Stimulated activated CD4-positive, alpha-beta T cell treated with anti-CD3 and anti-CD28 coated beads, Interleukin-2, amount 100 ng/mL, for 4 hours (primary cell): ENCODE results near the gene EIF2AK3.

ENCODE experiments used
- DNase-seq: peaks from one replicate; pipeline ENCODE4 v3.0.0-alpha.2; 2020; ENCODE audit warnings: low read depth

Gene EIF2AK3

DNA sequence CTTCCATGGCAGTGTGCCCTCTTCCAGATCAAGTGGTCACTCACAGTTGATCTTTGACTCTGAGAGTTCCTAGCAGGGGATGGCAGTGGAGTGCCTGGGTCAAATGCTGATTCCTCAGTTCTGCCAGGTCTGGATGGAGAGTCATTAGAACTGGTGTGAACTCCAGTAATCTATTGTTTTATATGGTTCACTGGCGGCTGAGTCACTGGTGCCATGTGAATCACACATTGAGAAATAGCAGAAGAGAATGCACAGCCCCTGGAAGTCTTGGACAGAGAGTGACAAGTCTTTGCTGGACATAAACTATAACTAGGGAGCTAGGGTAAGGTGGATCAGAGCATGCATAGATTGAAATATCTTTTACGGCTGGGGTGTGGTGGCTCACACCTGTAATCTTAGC, 86.9 kb downstream of the EIF2AK3 start:
- no peak for DNase-seq

- DNase-seq, result no peak
Observed at GRCh38 chr2:88538362-88538917, 88.8 kb downstream of the EIF2AK3 start.

DNA sequence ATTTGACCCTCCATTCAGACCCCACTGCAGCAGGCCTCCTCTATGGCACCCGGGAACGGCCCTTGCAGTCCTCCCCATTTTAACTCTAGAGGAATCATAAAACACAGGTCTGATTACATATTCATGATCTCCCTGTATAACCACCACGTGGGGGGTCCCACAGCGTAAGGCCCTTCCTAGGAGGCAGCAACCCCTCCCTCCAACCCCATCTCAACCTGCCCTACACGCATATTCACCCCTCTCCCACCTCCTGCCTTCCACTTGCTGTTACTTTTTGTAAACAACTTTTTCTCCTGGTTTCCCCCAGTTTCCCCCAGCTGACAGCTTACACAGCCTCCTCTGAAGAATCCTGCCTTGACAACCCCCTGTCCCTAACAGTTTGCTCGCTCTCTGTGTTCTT, 89.6 kb downstream of the EIF2AK3 start:
- no peak for DNase-seq

DNA sequence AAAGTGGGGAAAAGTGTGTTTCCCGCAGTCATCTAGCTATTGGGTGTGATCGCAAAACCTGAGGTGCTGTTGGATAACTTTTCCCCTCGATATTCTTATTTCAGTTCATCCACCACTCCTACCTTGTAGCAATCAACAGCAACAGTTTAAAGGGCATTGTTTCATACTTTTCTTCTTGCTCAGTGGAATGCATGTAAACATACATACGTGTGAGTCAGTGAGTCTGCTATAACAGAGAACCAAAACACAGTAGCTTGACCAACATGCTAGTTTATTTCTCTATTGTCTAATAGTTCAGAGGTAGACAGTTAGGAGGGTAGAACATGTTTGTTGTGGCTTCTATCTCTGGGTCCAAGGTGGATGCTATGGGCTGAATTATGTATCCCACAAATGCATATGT, 97.2 kb downstream of the EIF2AK3 start:
- DNase-seq, result no peak

DNA sequence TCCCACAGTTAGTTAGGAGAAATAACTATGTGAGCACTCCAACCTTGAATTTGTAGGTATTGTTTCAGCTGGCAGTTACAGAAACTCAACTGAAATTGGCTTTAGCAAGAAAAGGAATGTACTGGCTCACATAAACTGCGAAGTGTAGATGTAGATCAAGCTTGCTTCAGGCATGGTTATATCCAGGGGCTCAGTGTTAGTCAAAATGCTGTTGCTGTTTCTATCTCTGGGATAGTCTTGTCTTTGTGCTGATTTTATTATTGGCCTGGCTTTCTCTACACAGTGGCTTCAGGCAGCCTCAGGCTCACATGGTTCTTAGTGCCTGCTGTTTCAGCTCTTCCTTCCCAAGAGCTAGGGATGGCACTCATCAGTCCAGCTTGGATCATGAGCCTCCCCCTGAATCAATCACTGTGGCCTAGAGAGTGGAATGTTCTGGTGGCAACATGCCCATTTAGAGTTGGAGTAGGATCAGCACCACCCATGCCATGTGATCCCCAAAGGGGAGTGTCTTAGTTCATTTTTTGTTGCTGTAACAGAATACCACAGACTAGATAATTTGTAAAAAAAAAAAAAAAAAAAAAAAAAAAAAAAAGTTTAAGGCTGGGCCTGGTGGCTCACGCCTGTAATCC, 105.7 kb downstream of the EIF2AK3 start:
- DNase-seq, result no peak

- no peak for DNase-seq
Observed at GRCh38 chr2:88517759-88518201, 109.5 kb downstream of the EIF2AK3 start.
